ENCODE results near the gene HEG1.

DNA sequence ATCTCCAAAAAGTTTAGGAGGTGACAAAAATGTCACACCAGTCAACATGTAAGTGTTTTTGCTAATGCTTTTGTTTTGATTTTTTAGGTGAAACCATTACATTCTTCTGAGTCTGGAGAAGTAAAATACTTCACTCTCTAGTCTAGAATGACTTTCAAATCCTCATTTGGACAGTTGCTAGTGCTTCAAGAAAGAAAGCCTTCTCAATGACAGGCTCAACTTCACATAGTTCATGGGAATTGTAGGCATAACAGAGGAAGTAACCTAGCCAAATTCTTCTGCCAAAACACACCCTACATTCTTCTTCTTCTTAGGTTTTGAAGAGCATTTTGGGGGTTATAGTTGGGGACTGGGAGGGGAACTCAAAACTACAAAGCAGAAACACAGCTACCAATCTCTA, 29.4 kb upstream of the HEG1 start:
- TF ChIP-seq, protein P1, sequence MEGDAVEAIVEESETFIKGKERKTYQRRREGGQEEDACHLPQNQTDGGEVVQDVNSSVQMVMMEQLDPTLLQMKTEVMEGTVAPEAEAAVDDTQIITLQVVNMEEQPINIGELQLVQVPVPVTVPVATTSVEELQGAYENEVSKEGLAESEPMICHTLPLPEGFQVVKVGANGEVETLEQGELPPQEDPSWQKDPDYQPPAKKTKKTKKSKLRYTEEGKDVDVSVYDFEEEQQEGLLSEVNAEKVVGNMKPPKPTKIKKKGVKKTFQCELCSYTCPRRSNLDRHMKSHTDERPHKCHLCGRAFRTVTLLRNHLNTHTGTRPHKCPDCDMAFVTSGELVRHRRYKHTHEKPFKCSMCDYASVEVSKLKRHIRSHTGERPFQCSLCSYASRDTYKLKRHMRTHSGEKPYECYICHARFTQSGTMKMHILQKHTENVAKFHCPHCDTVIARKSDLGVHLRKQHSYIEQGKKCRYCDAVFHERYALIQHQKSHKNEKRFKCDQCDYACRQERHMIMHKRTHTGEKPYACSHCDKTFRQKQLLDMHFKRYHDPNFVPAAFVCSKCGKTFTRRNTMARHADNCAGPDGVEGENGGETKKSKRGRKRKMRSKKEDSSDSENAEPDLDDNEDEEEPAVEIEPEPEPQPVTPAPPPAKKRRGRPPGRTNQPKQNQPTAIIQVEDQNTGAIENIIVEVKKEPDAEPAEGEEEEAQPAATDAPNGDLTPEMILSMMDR (IDR thresholded peaks at IDR 0.05 in 4 of 5, conservative IDR thresholded peaks at IDR 0.05 in 1 of 5), result no peak
- TF ChIP-seq POLR2A (IDR thresholded peaks at IDR 0.05), result no peak

Measured in gastrocnemius medialis (tissue), 4 donors.